ENCODE data around the gene DLG2. TPM values are rescaled to one million over a fixed set of nuclear protein-coding genes. Genes with fewer than 3 reads are reported as not detected.

Gene DLG2
- total RNA-seq, 2 donors from 2014 or later: 5.9 to 7.4 TPM

DNA sequence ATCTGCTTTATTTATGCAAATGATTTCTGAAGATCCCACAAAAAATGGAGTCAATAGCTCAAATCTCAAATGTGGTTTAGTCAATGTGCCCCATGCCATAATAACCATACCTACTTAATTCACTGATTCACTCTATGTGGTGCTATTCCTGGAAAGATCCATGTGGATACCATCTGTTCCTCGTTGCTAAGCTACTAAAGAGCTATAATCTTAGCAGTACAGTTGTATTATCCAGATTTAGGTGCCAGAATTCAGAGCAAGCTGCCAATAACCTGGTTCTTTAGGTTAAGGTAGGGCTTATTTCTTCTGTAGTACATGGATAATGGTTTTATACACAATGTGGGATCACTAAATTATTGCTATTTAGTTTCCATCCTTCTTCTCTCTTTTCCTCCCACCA lies 1366.3 kb downstream of the DLG2 start:
- intact Hi-C loops (cut with DNase I): no loop called here
- DNase-seq: no peak
- ATAC-seq: no peak

DNA sequence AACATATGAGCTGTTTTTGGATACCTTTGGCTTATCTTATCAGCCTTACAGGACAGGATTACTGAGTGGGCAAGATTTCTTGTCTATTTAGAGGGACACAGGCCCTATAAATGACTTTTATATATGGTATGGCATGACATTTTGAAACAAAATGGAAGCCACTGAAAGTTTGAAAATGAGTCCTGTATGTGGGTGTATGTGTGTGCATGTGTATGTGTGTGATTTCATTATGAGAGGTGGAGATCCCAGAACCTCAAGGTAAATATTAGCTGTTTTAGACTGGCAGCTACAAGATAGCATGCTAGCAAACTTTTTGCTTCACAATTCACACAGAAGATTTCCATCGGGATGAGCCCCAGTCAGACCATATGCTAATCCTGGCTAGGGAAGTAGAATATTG lies 1370.5 kb downstream of the DLG2 start:
- intact Hi-C loops (cut with DNase I): no loop called here
- ATAC-seq (no peak), DNase-seq (no peak)

DNA sequence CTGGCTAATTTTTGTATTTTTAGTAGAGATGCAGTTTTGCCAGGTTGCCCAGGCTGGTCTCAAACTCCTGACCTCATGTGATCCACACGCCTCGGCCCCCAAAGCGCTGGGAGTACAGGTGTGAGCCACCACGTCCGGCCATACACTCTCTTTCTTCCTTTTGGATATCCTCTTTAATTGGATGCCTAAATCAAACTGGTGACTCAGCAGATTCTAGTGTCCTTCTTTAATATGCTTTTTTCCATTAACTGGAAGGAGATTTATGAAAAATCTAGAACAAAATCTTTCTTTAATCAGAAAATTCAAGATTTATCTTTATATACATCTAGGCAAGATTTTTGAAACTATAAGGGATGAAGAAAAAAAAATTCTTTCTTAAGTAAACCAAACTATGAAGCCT lies 1371.7 kb downstream of the DLG2 start:
- ATAC-seq (no peak), DNase-seq (no peak)
- intact Hi-C loops (cut with DNase I): no loop called here

- no peak for ATAC-seq
- intact Hi-C loops (cut with DNase I): no loop called here
- no peak for DNase-seq
Observed at GRCh38 chr11:84250834-84251613, 1376.1 kb downstream of the DLG2 start.

GRCh38 chr11:84249344-84250135 lies 1377.6 kb downstream of the DLG2 start:
- intact Hi-C loops (cut with DNase I): no loop called here
- DNase-seq (no peak), ATAC-seq (peak in 1 of 2 donors; percentile 77)

DNA sequence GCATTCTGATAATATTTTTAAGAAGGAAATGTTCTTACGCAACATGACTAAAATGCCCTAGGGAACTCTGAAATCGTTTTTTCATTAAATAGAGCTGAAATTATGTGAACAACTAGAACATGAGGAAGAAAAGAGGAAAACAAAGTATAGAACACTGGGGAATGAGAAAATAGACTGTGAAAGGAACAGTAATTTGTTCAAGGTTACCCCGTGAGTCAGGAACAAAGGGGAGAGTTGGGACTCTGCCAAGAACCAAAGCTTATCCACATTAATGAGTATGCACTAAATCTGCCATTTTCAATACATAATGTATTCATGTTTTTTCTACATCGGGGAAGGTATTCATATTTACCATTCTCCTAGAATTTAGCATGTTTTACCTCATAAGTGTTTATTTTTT lies 1379.2 kb downstream of the DLG2 start:
- intact Hi-C loops (cut with DNase I): no loop called here
- DNase-seq (no peak), ATAC-seq (no peak)

GRCh38 chr11:84247129-84247528 lies 1380.0 kb downstream of the DLG2 start:
- DNase-seq (no peak), ATAC-seq (no peak)
- intact Hi-C loops (cut with DNase I): no loop called here

DNA sequence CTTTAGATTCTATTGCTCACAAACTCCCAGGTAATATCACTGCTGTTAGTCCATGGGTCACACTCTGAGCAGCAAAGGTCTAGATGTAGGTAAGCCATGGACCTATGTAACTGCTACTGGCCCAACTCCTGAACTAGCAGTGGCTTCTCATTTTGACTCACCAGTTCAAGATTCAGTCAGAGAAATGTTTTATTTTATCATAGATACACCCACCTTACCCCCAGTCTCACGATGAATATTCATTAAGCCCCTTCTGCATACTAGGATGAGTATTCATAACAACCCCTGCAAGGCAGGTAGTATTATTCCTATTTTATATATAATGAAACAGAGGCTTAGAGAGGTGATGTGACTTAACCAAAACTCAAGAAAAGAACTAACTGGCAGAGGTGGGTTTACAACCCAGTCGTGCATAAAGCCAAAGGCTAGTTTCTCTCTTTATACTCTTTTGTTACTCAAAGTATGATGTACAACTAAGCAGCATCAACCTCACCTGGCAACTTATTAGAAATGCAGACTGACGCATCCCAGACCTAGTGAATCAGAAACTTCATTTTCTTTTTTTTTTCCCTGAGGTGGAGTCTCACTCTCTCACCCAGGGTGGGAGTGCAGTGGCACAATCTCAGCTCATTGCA lies 1383.4 kb downstream of the DLG2 start:
- DNase-seq: no peak
- intact Hi-C loops (cut with DNase I): no loop called here
- no peak for ATAC-seq

- DNase-seq (no peak), ATAC-seq (no peak)
- intact Hi-C loops (cut with DNase I): no loop called here
Observed at GRCh38 chr11:84241343-84242131, 1385.6 kb downstream of the DLG2 start.

- ATAC-seq (no peak), DNase-seq (no peak)
- intact Hi-C loops (cut with DNase I): no loop called here
Observed at GRCh38 chr11:84240847-84241246, 1386.3 kb downstream of the DLG2 start.

DNA sequence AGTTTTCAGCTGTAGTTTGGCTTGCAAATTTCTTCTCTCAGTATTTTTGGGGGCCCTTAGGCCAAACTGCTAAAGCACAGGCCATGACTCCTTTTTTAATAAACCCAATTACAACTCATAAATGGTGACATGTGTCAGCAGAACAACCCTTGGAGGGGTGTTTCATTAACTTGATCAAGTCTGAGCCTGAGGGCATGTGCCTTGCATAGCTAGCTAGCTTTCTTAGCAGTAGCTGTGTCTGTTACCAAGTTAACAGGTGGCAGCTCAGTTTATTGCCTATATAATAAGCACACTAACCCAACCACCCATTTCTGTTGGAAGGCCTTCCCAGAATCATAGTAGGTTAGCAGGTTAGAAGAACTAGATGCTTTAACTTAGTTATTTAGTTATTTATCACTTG lies 1390.7 kb downstream of the DLG2 start:
- no peak for DNase-seq
- no peak for ATAC-seq
- intact Hi-C loops (cut with DNase I): no loop called here

- no peak for DNase-seq
- intact Hi-C loops (cut with DNase I): no loop called here
- no peak for ATAC-seq
Observed at GRCh38 chr11:84234462-84235202, 1392.5 kb downstream of the DLG2 start.

GRCh38 chr11:84234011-84234410 lies 1393.1 kb downstream of the DLG2 start:
- ATAC-seq (no peak), DNase-seq (no peak)
- intact Hi-C loops (cut with DNase I): no loop called here

GRCh38 chr11:84232511-84232910 lies 1394.6 kb downstream of the DLG2 start:
- no peak for ATAC-seq
- intact Hi-C loops (cut with DNase I): no loop called here
- no peak for DNase-seq

DNA sequence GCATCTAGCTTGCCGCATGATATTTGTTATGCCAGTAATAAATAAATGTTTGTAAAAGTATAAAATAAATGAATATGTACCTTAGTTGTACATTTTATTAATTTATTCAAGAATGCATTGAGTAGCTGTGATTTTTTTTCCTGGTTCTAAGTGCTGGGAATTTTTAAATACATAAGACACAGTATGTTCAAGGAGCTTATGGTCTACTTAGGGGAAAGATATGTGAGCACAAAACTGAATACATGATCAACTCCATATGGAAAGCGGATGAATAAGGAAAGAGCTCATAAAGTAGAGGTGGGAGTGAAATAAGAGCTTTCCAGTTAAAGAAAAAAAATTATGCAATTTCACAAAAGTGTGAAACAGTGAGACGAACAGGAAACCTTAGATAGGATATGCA lies 1396.7 kb downstream of the DLG2 start:
- ATAC-seq: no peak
- intact Hi-C loops (cut with DNase I): no loop called here
- no peak for DNase-seq

DNA sequence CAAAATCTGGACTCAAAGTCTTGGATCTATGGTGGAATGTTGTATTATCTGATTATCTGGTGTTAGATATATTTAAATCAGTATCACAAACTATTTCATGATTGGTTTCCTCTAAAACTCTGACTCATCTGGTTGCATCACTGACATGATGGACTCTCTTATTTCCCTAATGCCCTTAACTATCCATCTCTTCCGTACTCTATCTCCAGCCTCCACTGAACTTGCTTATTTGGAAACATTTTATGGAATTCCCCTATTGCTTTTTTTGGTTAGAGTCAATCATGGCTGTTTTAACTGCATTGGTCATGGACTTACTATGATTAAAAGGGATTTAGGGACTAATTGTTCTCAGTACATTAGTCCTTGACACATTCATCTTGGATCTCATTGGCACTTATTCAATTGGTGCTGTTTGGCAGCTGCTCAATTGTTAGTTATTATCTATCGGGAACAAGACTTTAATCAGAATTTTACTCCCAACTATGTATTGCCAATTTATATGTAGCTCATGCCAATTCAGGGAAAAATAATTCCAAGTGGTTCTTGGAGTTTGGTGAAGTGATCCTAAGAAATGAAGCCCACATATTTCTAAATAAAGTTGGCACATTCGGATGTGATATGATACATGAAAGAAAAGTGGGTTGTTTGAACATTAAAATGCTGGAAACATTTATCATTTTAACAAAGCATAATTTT lies 1399.0 kb downstream of the DLG2 start:
- ATAC-seq: no peak
- intact Hi-C loops (cut with DNase I): no loop called here
- no peak for DNase-seq

- DNase-seq (no peak), ATAC-seq (no peak)
- intact Hi-C loops (cut with DNase I): no loop called here
Observed at GRCh38 chr11:84224042-84224441, 1403.1 kb downstream of the DLG2 start.

DNA sequence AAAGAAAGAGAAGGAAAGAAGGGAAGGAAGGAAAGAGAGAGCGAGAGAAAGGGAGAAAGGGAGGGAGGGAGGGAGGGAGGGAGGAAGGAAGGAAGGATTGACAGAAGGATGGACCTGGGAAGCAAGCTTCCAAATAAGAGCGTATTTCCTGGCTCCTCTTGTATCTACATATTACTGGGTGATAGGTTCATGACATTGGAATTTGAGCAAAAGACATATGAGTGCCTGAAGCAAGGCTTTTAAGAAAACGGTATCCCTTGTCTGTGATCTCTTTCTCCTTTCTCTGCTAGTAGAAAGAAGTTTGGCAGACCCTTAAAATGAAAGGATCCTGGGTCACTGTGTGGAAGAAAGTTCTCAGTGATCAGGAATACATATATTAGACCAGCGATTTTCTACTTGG lies 1408.8 kb downstream of the DLG2 start:
- intact Hi-C loops (cut with DNase I): no loop called here
- ATAC-seq: peak in 1 of 2 donors; percentile 46
- no peak for DNase-seq
